Sigmoid colon (tissue), 4 donors: ENCODE data around the gene GAB2.

Experiments used
- CTCF ChIP-seq, 4 experiments: fragments of 450-650 bp in 3 of 4; fragments of 200-600 bp in 1 of 4; IDR thresholded peaks; one replicate each; pipeline ENCODE4 v1.5.1; 2016 to 2019; ENCODE audit warnings: antibody characterized with exemption in 4 of 4, mild to moderate bottlenecking in 3 of 4, moderate library complexity in 2 of 4
- EP300 ChIP-seq, 4 donors: sonication (generic); formaldehyde crosslinking; IDR thresholded peaks; one replicate each; pipeline ENCODE4 v1.6.1; 2017; ENCODE audit warnings: antibody characterized with exemption in 4 of 4
- POLR2A ChIP-seq, 2 donors: fragments of 450-650 bp; IDR thresholded peaks; one replicate each; pipeline ENCODE4 v1.6.1; 2016; ENCODE audit warnings: antibody characterized with exemption in 2 of 2, mild to moderate bottlenecking in 2 of 2, moderate library complexity in 2 of 2
- POLR2AphosphoS5 ChIP-seq, 4 donors: sonication (generic); formaldehyde crosslinking; IDR thresholded peaks; one replicate each; pipeline ENCODE4 v1.6.1; 2017; ENCODE audit warnings: antibody characterized with exemption in 4 of 4

GRCh38 chr11:78343303-78343702 lies 74.3 kb downstream of the GAB2 start:
- TF ChIP-seq CTCF (IDR thresholded peaks at IDR 0.05): no peak
- TF ChIP-seq POLR2AphosphoS5 (IDR thresholded peaks at IDR 0.05): no peak
- no peak for TF ChIP-seq EP300 (IDR thresholded peaks at IDR 0.05)
- TF ChIP-seq POLR2A (IDR thresholded peaks at IDR 0.05): no peak
